C1 segment of cervical spinal cord (tissue), 14 donors: ENCODE results near the gene LAMTOR1.
A peak's percentile ranks its signal among the peaks of the same experiment; 100 is the strongest.

Experiments used
- DNase-seq, 14 donors: peaks; one replicate each; lab custom pipeline; 2025; lab: John Stamatoyannopoulos, UW

Gene LAMTOR1

GRCh38 chr11:72081821-72082453, 21.2 kb downstream of the LAMTOR1 start:
- DNase-seq, result no peak

GRCh38 chr11:72081184-72081644, 21.9 kb downstream of the LAMTOR1 start:
- no peak for DNase-seq

GRCh38 chr11:72080326-72081183, 22.5 kb downstream of the LAMTOR1 start, which contains the start of the genes LRRC51 and NUMA1:
Gene LRRC51 (plus strand): TSS chr11:72080850. CDS start chr11:72089084, 8,234 bp downstream.
Gene NUMA1 (minus strand): TSS chr11:72080542. CDS start chr11:72035943, 44,599 bp downstream.
- DNase-seq, result peak; percentile 76 to 99 (median 95)

- DNase-seq, result peak in 1 of 14 donors; percentile 40
Observed at GRCh38 chr11:72079819-72080325, 23.2 kb downstream of the LAMTOR1 start.

GRCh38 chr11:72078477-72078876, 24.6 kb downstream of the LAMTOR1 start:
- no peak for DNase-seq

- DNase-seq, result no peak
Observed at GRCh38 chr11:72075756-72076155, 27.3 kb downstream of the LAMTOR1 start.

GRCh38 chr11:72075109-72075508, 28.0 kb downstream of the LAMTOR1 start:
- peak in 1 of 14 donors; percentile 17 for DNase-seq

GRCh38 chr11:72072348-72072747, 30.7 kb downstream of the LAMTOR1 start:
- DNase-seq, result no peak

- DNase-seq, result no peak
Observed at GRCh38 chr11:72070491-72070890, 32.6 kb downstream of the LAMTOR1 start.

GRCh38 chr11:72069787-72070251, 33.3 kb downstream of the LAMTOR1 start:
- DNase-seq, result peak in 9 of 14 donors; percentile 12 to 79 (median 40)

- DNase-seq, result no peak
Observed at GRCh38 chr11:72069200-72069599, 33.9 kb downstream of the LAMTOR1 start.

GRCh38 chr11:72067676-72068075, 35.4 kb downstream of the LAMTOR1 start:
- DNase-seq, result no peak

- no peak for DNase-seq
Observed at GRCh38 chr11:72067266-72067665, 35.8 kb downstream of the LAMTOR1 start.

GRCh38 chr11:72066855-72067254, 36.2 kb downstream of the LAMTOR1 start:
- DNase-seq, result no peak

- DNase-seq, result no peak
Observed at GRCh38 chr11:72061739-72062396, 41.2 kb downstream of the LAMTOR1 start.

- DNase-seq, result no peak
Observed at GRCh38 chr11:72058416-72059034, 44.6 kb downstream of the LAMTOR1 start.

- DNase-seq, result no peak
Observed at GRCh38 chr11:72048766-72049460, 54.2 kb downstream of the LAMTOR1 start.
